CD14-positive monocyte (primary cell): ENCODE data around the gene BBS9. TPM values are rescaled to one million over a fixed set of nuclear protein-coding genes. Genes with fewer than 3 reads are reported as not detected.

Experiments used
- DNase-seq, 3 donors: peaks; one replicate each; pipeline ENCODE4 v3.0.0-alpha.2; 2011 to 2022
- H2AFZ ChIP-seq: 2 replicates; pipeline ENCODE4 v1.6.0; 2012; ENCODE audit warnings: mild to moderate bottlenecking, low read depth, low read length, inconsistent platforms; ENCODE audit not compliant: insufficient read depth, poor library complexity, severe bottlenecking
- H3K27ac ChIP-seq, 2 donors: 1 replicate in 1 of 2; 2 replicates in 1 of 2; pipeline ENCODE4 v1.5.1; 2012 to 2013; ENCODE audit warnings: low read length in 2 of 2, control low read depth in 1 of 2, inconsistent platforms in 1 of 2, low read depth in 1 of 2, mild to moderate bottlenecking in 1 of 2
- H3K27me3 ChIP-seq, 2 donors: one replicate each; pipeline versions ENCODE4 v1.6.0 to v1.6.1; 2011 to 2013; ENCODE audit warnings: low read length in 2 of 2; ENCODE audit not compliant: control insufficient read depth in 2 of 2, insufficient read depth in 2 of 2
- H3K36me3 ChIP-seq, 2 donors: replicated peaks in 1 of 2; 1 replicate in 1 of 2; 2 replicates in 1 of 2; pipeline versions ENCODE4 v1.5.1 to v1.6.1; 2012 to 2013; ENCODE audit warnings: low read length in 2 of 2, control low read depth in 1 of 2, inconsistent platforms in 1 of 2, mild to moderate bottlenecking in 1 of 2; ENCODE audit not compliant: insufficient read depth in 2 of 2, control insufficient read depth in 1 of 2
- H3K4me1 ChIP-seq, 2 donors: 1 replicate in 1 of 2; 2 replicates in 1 of 2; pipeline versions ENCODE4 v1.5.1 to v1.6.1; 2012 to 2013; ENCODE audit warnings: low read length in 2 of 2, control low read depth in 1 of 2, inconsistent platforms in 1 of 2, mild to moderate bottlenecking in 1 of 2, moderate library complexity in 1 of 2; ENCODE audit not compliant: insufficient read depth in 2 of 2, control insufficient read depth in 1 of 2
- H3K4me2 ChIP-seq: replicated peaks from 2 replicates; pipeline ENCODE3; 2012; ENCODE audit warnings: low read length, moderate library complexity, mild to moderate bottlenecking; ENCODE audit not compliant: poor library complexity, severe bottlenecking; ENCODE audit errors: extremely low read depth
- H3K4me3 ChIP-seq, 3 experiments: fragments of 200-600 bp in 1 of 3; sonication (generic) in 1 of 3; replicated peaks in 1 of 3; 1 replicate in 2 of 3; 2 replicates in 1 of 3; pipeline ENCODE4 v1.5.1; 2011 to 2013; ENCODE audit warnings: low read length in 3 of 3, mild to moderate bottlenecking in 3 of 3, control low read depth in 2 of 3, low read depth in 2 of 3, inconsistent platforms in 1 of 3, moderate library complexity in 1 of 3
- H3K79me2 ChIP-seq: 2 replicates; pipeline ENCODE4 v1.6.0; 2012; ENCODE audit warnings: mild to moderate bottlenecking, control low read depth, inconsistent platforms, low read length, moderate library complexity; ENCODE audit not compliant: insufficient read depth
- H3K9ac ChIP-seq: 2 replicates; pipeline ENCODE4 v1.6.0; 2017; ENCODE audit warnings: low read length, mild to moderate bottlenecking; ENCODE audit not compliant: insufficient read depth, poor library complexity, severe bottlenecking
- H3K9me3 ChIP-seq, 2 donors: replicated peaks in 1 of 2; 1 replicate in 1 of 2; 2 replicates in 1 of 2; pipeline versions ENCODE4 v1.5.1 to v1.6.1; 2012 to 2013; ENCODE audit warnings: low read length in 2 of 2, control low read depth in 1 of 2; ENCODE audit not compliant: control insufficient read depth in 1 of 2, insufficient read depth in 1 of 2
- H4K20me1 ChIP-seq: 2 replicates; pipeline ENCODE4 v1.6.0; 2012; ENCODE audit warnings: mild to moderate bottlenecking, low read length, control low read depth, moderate library complexity; ENCODE audit not compliant: insufficient read depth
- H3K27ac Mint-ChIP-seq, 7 donors: one replicate each; pipeline ENCODE4 v1.8.0; 2020; ENCODE audit warnings: mild to moderate bottlenecking in 7 of 7, mixed read lengths in 7 of 7, moderate library complexity in 6 of 7, inconsistent platforms in 2 of 7
- H3K27me3 Mint-ChIP-seq, 3 donors: one replicate each; pipeline ENCODE4 v1.8.0; 2021 to 2022; ENCODE audit warnings: low read depth in 3 of 3, mild to moderate bottlenecking in 3 of 3, mixed read lengths in 3 of 3, moderate library complexity in 3 of 3, inconsistent platforms in 1 of 3
- H3K36me3 Mint-ChIP-seq, 2 donors: one replicate each; pipeline ENCODE4 v1.8.0; 2020; ENCODE audit warnings: mixed read lengths in 2 of 2, inconsistent platforms in 1 of 2, mild to moderate bottlenecking in 1 of 2
- H3K4me1 Mint-ChIP-seq: one replicate; pipeline ENCODE4 v1.8.0; 2020; ENCODE audit warnings: mild to moderate bottlenecking, mixed read lengths
- H3K4me3 Mint-ChIP-seq, 2 donors: one replicate each; pipeline ENCODE4 v1.8.0; 2020; ENCODE audit warnings: mild to moderate bottlenecking in 2 of 2, mixed read lengths in 2 of 2, moderate library complexity in 1 of 2
- H3K9me3 Mint-ChIP-seq, 7 donors: one replicate each; pipeline ENCODE4 v1.8.0; 2020 to 2022; ENCODE audit warnings: mixed read lengths in 7 of 7, mild to moderate bottlenecking in 6 of 7, moderate library complexity in 6 of 7, inconsistent platforms in 2 of 7
- CTCF ChIP-seq: fragments of 200-600 bp; IDR thresholded peaks from one replicate; pipeline ENCODE4 v1.8.0; 2022; ENCODE audit warnings: antibody characterized with exemption, mild to moderate bottlenecking
- WGBS: methylation state at CpG from one replicate; pipeline ENCODE4 v1.1.5; 2013; ENCODE audit warnings: missing lambda C conversion rate; ENCODE audit not compliant: insufficient coverage; 5-methylcytosine and 5-hydroxymethylcytosine counted together
- intact Hi-C, 2 donors: fragments of 100-400 bp; cut with micrococcal nuclease; formaldehyde crosslinking; loops; one replicate each; pipeline versions ENCODE4 v1.15.0 to v1.15.1; 2023
- polyA plus RNA-seq, 3 donors: library from polyadenylated mRNA; depleted of rRNA in 1 of 3; unstranded in 2 of 3; stranded (reverse) in 1 of 3; fragments of 300-500 nt in 2 of 3; fragments of >200 nt in 1 of 3; fragmentation: Illumina TruSeq in 2 of 3; gene quantifications; 1 replicate in 2 of 3; 2 replicates in 1 of 3; pipeline ENCODE4 v1.2.3, GENCODE V29; 2012 to 2021

The BBS9 gene
- polyA plus RNA-seq, 3 donors: 4.9 to 7.5 (median 6.8) TPM

DNA sequence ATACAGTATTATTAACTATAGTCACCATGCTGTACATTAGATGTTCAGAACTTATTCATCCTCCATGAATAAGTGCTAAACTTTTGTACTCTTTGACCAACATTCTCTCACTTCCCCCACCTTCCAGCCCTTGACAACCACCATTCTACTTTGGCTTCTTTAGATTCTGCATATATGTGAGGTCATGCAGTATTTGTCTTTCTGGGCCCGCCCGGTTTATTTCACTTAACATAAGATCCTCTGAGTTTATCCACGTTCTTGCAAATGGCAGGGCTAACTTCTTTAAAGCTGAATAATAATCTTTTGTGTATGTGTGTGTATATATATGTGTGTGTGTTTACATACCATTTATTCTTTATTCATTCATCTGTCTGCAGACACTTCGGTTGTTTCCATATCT is 336.8 kb downstream of the BBS9 start:
- Histone ChIP-seq H3K4me2 (no peak overlapping the region), H3K36me3 (no peaks in the 10 kb centered on the region), H3K4me3 (no peak overlapping the region), H3K79me2 (no peaks in the 10 kb centered on the region), H3K4me1 (no peaks in the 10 kb centered on the region), H3K9ac (no peak overlapping the region), H3K27ac (no peak overlapping the region), H2AFZ (no peak overlapping the region), H3K27me3 (no peaks in the 10 kb centered on the region), H3K9me3 (no peaks in the 10 kb centered on the region), H4K20me1 (no peaks in the 10 kb centered on the region)
- TF ChIP-seq CTCF: no peak
- peaks cover 0 to 6% (median 0%) of the 10 kb centered on the region in 7 donors for H3K9me3 Mint-ChIP-seq
- H3K36me3 Mint-ChIP-seq: no peaks in the 10 kb centered on the region
- H3K4me3 Mint-ChIP-seq: no peak overlapping the region
- H3K4me1 Mint-ChIP-seq: no peaks in the 10 kb centered on the region
- no peak overlapping the region for H3K27ac Mint-ChIP-seq
- no peak for DNase-seq
- intact Hi-C loops: no loop called here
- H3K27me3 Mint-ChIP-seq: peaks cover 0 to 2% (median 0%) of the 10 kb centered on the region in 3 donors
- no CpG with 5 or more reads among the region's 4 CpGs for WGBS

DNA sequence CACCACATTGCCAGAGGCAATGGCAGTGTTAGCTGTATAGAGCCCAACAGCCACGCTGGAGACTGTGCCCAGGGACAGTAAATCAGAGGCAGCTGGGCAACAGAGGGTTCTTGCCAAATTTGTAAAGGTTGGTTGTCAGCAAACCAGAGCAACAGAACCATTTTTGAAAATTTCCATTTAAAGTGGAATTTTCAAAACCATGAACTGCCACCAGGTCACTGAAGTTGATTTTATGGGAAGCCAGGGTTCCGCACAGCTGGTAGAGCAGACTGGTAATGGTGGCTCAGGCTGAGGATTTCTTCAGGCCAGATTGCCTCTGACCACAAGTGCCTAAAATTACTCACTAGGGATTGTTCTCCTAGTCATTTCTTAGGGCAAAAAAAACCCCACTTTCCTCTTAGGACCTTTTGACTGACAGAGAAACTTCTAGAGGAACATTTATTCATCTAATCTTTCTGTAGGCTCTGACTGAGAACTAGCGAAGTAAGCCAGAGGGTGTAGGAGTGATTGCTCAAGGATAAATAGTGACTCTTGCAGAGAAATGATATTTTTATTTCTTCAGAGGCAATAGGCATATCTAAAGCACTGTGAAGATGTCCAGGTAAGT is 342.4 kb downstream of the BBS9 start:
- Histone ChIP-seq H3K4me1 (no peaks in the 10 kb centered on the region), H3K9me3 (no peaks in the 10 kb centered on the region), H3K27me3 (no peaks in the 10 kb centered on the region), H2AFZ (no peak overlapping the region), H3K4me2 (no peak overlapping the region), H3K4me3 (no peak overlapping the region), H3K9ac (no peak overlapping the region), H3K79me2 (no peaks in the 10 kb centered on the region), H3K27ac (no peak overlapping the region), H3K36me3 (no peaks in the 10 kb centered on the region), H4K20me1 (no peaks in the 10 kb centered on the region)
- Mint-ChIP-seq H3K9me3 (peaks cover 0 to 9% (median 1%) of the 10 kb centered on the region in 7 donors), H3K4me3 (no peak overlapping the region), H3K27me3 (peaks cover 0 to 2% (median 0%) of the 10 kb centered on the region in 3 donors), H3K27ac (no peak overlapping the region), H3K4me1 (no peaks in the 10 kb centered on the region), H3K36me3 (no peaks in the 10 kb centered on the region)
- no peak for DNase-seq
- WGBS: 89% methylated on average over 2 of the region's 3 CpGs
- intact Hi-C loops: no loop called here
- TF ChIP-seq CTCF: no peak
